HG03045 (cell line): ENCODE measurements around the gene BRINP3.

Source experiments
- ATAC-seq: cut with Tn5 transposase; IDR thresholded peaks from one replicate; pipeline ENCODE4 v1.9.1; 2021; ENCODE audit warnings: mild to moderate bottlenecking, moderate library complexity; ENCODE audit not compliant: unreplicated experiment

BRINP3 gene

DNA sequence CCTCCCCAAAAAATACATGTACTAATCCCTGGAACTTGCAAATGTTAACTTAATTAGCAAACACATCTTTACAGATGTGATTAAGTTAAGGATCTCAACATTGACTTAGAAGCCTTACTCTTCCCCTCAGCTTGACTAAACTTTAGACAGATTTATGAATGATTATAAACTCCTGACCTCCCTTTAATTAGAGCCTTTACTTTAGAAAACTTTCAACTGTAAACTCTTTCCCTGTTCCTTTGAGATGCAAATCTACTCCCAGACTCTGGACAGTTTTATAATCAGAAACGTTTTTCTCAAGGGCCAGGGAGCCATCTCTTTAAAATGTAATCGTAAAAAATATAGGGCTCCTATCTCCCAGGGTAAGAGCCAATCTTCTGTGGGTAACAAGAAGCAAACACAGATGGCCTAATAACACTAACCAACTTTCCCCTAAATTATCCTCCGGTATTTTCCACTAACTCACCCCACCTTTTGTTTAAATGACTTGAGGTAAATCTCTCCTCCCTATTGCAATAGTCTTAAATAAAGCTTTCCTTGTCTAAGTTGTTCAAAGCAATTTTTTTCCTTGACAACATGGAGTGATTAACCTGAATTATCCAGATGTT, 284.1 kb downstream of the BRINP3 start:
- no peak for ATAC-seq

DNA sequence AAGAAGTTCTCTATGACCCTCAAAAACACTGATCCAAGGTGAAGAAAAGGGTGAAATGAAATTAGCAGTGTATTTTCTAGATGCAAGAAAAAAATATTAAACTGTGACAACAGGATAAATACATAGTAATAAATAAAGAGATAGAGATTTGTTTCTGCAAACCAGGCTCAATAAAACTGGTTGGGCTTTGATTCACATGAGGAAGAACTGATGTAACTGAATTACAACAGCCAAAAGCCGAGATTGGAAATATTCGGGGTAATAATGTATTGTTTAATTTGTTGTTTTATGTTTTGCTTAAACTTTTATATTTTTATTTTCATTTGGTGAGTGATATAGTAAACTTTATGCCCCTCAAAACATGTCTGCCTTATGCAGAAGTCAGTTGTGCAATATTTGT, 285.0 kb downstream of the BRINP3 start:
- no peak for ATAC-seq

DNA sequence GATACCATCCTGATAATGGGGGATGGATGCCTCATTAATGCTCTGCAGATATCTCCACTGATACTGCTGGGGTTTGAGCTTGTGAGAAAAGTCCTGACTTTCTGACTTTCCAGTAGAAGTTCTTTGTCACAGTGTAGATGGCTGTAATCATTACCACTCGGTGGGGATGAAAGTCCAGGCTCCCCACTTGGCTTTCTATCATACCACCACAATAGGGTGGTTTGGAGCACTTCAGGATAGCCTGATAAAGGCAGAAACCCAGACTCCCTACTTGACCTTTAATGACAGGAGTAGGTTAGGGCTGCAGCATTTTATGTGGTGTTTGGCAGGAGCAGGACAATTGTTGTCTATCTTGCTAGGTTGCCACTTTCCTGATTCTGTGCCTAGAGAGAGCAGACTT, 294.1 kb downstream of the BRINP3 start:
- ATAC-seq, result no peak

DNA sequence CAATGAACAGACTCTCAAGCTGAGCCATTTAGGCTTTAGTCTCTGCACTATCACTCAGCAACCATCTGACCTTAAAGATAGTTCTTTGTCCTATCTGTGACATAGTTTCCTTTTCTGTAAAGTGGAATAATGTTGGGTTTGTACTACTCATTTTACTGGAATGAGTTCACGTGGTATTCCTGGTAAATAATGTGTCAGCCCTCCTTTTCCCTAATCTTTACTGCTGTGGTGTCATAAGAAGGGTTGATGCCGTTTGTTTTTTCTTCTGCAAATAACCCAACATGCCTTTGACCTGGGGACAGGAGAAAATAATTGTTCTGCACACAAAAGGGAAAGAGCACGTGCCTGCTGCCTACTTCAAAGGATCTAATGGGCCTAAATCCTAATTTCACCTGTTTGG, 297.8 kb downstream of the BRINP3 start:
- no peak for ATAC-seq

DNA sequence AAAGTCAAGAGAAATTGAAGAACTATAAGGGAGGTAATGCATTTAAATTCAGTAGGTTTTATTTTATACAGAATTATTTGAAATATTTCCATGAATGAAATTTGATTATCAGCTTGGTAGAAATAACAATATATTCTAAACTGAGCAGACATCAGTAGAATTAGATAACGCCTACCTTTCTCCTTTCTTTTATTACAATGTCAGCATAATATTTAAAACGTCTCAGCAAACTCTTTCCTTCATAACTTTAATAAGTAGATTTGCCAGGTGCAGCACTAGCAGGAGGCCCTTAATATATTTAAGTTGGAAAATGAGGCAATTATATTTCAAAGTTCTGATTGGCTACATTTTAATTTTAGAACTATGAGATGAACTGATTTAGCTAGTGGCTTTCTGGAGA, 298.8 kb downstream of the BRINP3 start:
- ATAC-seq, result no peak

DNA sequence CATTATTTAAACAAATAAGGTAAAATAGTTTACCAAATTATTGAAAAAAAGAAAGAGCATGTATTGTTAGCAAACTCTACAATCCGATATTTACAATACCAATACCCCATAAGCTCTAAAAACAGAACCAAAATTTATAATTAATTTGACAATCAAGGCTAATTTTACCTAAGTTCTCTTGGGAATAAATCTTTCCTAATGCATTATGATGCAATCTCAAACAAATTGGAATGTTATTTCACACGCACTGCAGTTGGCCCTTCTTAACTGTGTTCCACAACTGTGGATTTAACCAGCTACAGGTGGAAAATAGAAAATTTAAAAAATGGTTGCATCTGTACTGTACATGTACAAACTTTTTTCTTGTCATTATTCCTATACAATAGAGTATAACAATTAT, 300.1 kb downstream of the BRINP3 start:
- no peak for ATAC-seq

DNA sequence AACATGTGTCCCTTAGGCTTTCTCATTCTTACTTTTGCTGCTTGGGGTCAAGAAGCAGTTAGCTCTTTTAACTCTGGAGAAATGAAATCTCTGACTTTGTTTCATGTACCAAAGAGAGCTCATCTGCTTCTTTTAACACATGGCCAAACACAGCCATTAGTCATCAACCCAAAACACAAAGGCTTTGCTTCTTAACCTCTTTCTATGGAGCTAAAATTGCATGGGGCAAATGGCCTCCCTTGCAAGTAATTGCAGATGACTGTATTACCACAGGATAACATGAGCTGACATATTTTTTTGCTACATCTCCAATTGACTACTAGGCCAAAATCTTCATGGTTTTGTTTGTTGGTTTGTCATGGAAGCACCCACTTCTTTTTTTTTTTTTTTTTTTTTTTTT, 300.9 kb downstream of the BRINP3 start:
- ATAC-seq, result no peak

DNA sequence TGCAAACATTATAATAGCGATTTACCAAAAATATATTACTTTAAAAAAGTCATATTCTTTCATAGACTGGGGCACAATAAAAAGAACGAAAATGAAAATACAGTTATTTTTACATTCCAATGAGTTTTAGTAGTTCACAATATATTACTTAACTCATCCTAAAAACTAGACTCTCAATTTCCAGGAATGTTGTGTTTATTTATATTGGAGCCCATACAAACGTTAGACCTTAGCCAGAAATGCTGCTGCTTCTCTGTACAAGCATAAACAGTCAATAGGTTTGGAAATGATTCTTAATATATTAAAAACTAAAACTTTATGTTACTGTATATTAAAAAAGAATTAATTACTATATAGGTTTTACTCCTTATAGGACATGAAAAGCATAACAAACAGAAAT, 302.3 kb downstream of the BRINP3 start:
- ATAC-seq, result no peak

DNA sequence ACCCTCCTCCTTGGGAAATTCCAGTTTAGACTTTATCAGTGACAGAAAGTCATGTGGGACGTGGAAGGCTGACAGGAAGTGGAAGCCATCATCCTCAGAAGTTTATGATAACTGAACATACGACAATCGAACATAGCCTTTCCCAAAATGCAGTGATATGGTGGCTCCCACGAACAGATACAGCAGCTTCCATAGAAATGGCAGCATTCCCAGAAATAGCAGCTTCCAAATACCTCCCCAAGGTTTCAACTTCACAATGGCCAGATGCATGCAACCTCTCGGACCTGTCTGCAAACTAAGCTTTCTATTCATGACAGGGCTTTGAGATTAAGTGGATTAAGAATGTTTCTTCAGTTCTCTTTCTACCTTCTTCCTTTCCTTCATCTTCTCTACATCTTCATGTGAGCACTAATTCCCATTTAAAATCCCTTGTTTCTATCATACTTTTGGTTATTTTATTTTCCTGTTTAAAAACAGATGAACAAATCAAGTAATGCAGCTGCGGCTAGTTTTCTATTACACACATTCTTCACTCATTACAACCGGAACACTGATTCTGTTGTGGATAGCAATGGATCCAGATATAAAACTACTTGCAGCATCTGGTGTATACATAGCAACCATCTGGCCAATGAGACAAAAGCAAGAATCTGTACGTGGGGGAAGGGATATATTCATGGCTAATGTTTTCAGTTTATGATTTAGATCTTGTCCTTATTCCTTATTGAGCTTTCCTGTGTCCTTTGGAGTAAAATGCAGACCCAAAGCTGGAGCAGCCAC, 304.8 kb downstream of the BRINP3 start:
- ATAC-seq, result no peak

DNA sequence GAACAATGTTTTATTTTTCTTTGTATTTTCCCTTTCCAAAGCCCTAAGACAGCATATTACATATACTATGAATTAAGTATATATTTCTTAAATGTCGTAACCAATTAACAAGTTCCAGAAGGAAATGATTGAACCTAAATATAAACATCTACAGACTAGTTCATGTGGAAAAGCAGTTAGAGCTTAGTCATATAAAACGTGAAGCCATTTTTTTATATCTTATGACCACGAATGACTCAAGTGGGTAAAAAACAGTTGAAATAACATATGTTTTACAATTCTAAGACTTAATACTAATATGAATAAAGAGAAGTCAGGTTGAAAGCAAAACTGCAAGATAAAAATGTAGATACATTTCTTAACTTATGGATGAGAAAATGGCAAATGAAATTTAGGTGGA, 307.3 kb downstream of the BRINP3 start:
- ATAC-seq, result no peak

DNA sequence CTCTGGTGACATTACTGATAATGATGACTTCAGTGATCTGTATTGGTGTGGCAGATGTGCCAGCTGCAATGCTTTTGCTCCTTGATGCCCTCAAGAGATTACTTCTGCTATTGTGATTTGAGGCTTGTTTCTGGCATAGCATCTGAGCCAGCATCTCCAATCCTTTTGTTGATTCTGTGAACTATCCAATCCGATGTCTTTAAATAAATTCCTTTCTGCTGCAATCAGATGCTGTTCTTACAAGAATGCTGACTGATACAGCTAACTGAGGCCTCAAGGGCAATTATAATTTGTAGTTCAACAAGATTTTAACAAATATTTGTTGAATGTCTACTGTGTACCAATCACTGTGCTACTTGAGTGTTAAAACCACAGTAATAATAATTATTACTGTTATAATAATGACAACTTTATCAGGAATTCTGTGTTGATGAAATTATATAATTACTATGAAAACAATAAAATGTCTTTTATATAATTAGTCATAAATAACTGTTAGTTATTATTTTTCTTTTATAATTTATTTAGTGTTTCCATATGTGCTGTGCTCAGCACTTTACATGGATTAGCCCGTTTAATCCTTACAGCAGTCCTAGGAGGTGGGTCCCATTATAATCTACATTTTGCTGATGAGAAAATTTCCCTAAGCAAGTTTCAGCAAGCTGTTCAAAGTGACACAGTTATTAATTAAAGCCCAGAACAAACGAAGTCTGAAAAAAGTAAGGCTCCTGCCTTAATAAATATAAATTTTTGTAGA, 308.2 kb downstream of the BRINP3 start:
- no peak for ATAC-seq

DNA sequence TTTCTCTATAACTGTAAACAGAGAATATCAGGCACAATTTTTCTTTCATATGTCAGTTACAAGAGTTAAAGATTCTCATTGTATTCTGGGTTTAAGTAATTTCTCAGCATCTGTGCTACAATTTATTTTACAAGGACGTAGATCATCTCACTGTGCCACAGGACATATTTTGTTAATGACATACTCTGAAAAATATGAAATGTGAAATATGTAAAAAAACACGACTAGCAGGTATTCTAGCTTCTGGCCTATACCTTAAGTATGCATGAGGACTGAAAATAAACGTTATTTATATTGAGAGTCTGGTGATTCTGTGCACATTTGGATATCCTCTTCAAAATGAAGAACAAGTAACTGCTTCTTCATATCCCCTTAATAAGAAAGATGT, 308.8 kb downstream of the BRINP3 start:
- ATAC-seq, result no peak

DNA sequence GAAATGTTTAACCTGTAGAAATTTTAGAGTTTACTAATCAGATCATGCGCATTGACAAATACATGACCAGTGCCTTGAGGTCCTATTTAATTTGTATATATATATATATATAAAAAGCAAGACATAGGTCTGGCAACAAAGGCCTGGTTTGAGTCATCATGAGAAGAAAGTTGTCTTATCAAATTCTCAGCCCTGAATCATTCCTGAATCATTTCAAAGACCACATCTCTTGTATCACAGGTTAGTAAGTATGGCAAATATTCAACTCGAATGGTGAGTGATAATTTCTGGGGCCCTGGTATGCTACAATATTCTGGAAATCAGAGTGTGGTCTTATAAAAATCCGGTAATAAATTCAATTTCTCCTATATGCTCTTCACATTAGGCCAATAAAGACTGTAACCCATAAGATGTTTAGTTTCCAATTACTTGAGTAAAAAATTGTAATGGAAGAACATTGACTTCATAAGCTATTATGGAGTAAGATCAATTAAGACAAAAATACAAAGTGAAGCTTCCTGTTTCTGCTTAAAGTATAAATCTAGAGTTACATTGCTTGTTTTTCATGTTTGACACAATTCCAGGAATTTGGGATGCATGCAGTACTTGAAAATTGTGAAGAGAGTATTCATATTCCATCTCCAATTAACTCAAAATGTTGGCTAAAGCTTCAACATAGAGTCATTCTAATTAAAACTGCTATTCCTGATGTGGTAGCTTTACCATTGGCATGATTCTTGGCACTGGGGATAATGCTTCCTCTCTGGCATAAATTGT, 309.4 kb downstream of the BRINP3 start:
- ATAC-seq, result no peak

DNA sequence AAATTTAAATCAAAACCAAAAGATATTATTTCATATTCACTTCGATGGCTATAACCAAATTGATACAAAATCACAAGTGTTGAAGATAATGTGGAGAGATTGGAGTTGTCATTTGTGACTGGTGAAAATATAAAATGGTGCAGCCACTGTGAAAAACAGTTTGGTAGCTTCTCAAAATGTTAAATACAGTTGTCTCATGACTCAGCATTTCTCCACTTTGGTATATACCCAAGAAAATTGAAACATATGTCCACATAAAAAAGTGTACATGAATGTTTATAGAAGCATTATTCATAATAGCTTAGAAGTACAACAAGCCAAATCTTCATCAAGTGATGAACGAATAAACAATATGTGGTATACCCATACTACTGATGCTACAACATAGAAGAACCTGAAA, 318.5 kb downstream of the BRINP3 start:
- ATAC-seq, result no peak

DNA sequence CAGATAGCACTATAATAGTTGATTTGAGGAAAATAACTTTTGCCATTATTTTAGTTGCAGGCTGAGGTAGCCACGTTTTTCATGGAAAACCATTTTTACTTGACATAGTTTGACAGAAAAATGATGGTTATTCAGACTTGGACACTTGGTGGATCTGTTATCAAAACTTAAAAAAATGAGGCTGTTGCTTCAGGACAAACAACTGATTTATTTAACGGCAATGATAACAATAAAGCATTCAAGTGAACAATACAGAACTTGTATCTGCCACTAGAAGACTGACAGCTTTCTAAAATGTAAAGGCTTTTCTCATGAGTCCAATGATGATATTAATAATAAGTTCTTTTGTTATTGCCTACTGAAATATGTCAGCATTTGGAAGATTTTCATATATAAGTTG, 322.9 kb downstream of the BRINP3 start:
- no peak for ATAC-seq

DNA sequence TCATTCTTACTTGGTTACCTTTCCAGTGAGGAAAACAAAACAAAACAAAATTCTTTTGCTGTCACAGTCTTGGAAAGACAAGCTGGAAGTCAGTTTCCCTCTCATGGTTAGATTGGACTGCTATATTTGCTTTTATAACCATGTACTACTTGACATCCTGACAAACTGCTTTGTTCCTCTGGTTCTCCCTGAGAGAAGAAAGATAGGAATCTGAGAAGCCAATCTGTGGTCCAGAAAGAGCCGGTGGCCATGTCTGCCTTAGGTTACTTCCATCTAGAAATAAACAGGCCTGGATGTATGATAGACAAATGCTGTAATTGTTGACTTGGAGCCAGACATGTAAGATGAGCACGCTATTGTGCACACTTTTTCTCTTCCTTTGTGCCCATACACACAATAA, 330.0 kb downstream of the BRINP3 start:
- ATAC-seq, result no peak

DNA sequence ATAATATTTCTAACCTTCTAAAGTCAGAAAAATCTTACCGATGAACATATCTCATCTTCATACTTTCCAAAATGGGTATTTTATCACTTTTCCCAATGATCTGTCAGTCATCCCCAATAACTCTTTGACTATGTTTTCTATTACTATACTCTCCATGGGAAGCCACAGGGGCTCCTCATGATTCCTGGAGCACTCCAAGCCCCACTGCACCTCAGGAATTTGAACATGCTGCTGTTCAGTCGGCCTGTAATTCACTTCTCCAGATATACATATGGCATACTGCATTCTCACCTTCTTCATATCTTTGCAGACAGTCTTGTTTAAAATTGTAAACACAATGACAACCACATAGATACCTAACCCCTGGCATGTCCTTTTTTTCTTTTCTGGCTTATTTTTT, 333.0 kb downstream of the BRINP3 start:
- no peak for ATAC-seq

DNA sequence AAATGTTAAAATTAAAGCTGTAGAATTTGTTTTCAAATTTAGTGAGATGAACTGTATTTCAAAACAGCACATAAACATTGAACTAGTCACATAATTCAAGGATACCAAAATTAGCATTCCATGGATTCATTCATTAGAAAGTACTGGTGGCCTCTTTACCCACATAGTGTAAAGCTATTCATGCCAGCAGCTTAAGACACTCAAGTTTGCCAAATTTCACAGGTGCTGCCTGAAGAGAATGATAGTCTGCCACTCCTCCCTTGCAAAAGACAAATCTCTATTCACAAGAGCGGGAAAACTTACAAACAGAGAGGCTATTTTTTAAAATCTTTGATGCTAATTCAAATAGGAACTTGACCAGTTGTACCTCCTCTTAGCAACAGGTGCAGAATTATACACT, 337.0 kb downstream of the BRINP3 start:
- no peak for ATAC-seq

DNA sequence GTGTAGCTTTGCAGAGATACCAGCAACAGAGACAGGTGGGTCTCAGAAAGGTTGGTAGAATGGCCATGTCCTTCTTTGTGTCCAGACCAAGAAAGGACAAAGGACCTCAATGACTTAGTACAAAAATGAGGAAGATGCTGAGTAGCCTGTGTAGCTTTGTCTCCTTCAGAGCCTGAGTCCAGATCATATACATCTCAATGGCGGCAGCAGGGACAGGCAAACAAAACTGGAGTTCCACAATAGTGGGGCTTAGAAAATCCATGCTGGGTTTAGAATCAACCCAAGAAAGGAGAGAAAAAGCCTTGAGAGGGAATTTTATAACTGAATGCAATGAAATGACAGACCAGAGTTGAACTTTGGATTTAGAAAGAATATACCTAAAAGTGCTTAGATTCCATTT, 339.0 kb downstream of the BRINP3 start:
- no peak for ATAC-seq

DNA sequence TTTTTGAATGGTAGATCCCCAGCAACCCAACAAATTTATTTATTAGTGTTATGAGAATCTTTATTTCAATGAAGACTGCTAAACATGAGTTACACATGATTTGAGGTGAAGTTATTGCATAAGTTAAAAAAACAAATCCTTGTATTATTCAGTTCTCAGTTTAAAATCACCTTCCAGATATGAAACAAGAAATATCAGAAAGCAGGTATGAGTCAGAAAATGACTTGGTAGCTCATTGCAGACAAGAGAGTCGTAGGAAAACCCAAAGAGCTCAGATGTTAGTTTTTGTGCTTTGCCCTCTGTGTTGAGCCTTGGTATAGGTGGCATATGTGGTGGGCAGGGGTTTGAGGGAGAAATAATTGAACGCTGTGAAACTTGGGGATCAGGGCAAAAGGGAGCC, 339.4 kb downstream of the BRINP3 start:
- no peak for ATAC-seq

DNA sequence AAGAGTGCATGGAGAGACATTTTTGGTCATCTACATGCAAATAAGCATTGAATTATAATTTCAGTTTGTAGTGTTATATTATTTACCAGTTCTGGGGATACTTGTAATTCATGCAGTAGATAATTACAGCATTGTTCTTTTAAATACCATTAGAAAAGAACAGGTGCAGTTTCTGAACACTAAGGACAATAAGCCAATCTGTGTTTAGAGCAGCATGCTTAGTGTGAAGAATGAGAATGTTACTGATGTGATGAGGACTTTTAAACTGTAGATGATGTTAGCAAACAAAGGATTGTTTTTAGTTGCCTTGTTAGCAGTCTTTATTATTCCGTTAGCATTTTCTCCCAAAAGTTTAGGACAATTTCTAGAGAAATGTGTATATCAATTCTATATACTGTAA, 348.3 kb downstream of the BRINP3 start:
- ATAC-seq, result no peak
